ENCODE data around the gene CMTM1. TPM values are rescaled to one million over a fixed set of nuclear protein-coding genes. Genes with fewer than 3 reads are reported as not detected.

CMTM1 gene
- total RNA-seq, 1 experiment from 2014 or later: 2.6 TPM

DNA sequence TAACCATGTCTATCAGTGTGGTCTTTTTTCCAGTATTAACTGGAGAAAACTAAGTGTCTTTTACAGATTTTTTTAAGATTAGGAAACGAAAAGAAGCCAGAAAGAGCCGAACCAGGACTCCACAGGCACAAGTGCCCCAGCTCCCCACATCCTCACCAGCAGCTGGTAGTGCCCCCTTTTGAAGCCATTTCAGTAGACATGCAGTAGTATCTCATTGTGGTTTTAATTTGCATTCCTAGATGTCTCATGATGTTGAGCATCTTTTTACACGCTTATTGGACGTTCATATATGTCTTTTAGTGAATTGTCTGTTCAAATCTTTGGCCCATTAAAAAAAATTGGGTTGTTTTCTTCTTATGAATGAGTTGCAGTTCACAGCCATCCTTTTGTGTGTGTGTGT lies 33.5 kb downstream of the CMTM1 start:
- TF ChIP-seq, protein P1, sequence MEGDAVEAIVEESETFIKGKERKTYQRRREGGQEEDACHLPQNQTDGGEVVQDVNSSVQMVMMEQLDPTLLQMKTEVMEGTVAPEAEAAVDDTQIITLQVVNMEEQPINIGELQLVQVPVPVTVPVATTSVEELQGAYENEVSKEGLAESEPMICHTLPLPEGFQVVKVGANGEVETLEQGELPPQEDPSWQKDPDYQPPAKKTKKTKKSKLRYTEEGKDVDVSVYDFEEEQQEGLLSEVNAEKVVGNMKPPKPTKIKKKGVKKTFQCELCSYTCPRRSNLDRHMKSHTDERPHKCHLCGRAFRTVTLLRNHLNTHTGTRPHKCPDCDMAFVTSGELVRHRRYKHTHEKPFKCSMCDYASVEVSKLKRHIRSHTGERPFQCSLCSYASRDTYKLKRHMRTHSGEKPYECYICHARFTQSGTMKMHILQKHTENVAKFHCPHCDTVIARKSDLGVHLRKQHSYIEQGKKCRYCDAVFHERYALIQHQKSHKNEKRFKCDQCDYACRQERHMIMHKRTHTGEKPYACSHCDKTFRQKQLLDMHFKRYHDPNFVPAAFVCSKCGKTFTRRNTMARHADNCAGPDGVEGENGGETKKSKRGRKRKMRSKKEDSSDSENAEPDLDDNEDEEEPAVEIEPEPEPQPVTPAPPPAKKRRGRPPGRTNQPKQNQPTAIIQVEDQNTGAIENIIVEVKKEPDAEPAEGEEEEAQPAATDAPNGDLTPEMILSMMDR (conservative IDR thresholded peaks at IDR 0.05): no peak
- H3K36me3 Mint-ChIP-seq (ENCODE audit: insufficient read depth in 1 of 3, low read depth in 3 of 3): no peaks in the 10 kb centered on the region

More for the DNA sequence above, 33.5 kb downstream of the CMTM1 start:
- Histone ChIP-seq H2BK15ac (ENCODE audit: low read depth, low read length) (no peak overlapping the region), H3K4me2 (ENCODE audit: insufficient read depth, insufficient read length, low read length) (no peak overlapping the region), H2BK120ac (ENCODE audit: low read depth, low read length, poor library complexity, severe bottlenecking) (no peak overlapping the region), H3K23me2 (ENCODE audit: insufficient read length, low read depth, low read length, poor library complexity, severe bottlenecking) (peaks cover 7% of the 10 kb centered on the region), H2BK12ac (ENCODE audit: insufficient read length, low read depth, low read length) (no peak overlapping the region), H3T11ph (ENCODE audit: low read length) (no peak overlapping the region), H2AK5ac (ENCODE audit: insufficient read length, low read length) (no peak overlapping the region), H4K91ac (ENCODE audit: insufficient read length, low read depth, low read length) (no peak overlapping the region), H3K14ac (ENCODE audit: insufficient read depth, low read length) (no peak overlapping the region), H3K4me1 (ENCODE audit: insufficient read depth, low read length) (no peaks in the 10 kb centered on the region), H4K8ac (replicated peaks; ENCODE audit: insufficient read length, low read depth, low read length) (no peak overlapping the region), H2BK20ac (ENCODE audit: low read depth, low read length, poor library complexity, severe bottlenecking) (no peak overlapping the region), H3K27me3 (ENCODE audit: insufficient read depth, low read length) (no peaks in the 10 kb centered on the region), H3K18ac (ENCODE audit: insufficient read length, low read depth, low read length) (no peak overlapping the region), H3K9ac (ENCODE audit: extremely low read depth, insufficient read length, low read length) (no peak overlapping the region), H3K9me3 (ENCODE audit: control insufficient read depth, low read depth, low read length) (no peaks in the 10 kb centered on the region), H3K79me1 (ENCODE audit: insufficient read depth, low read depth, low read length, poor library complexity, severe bottlenecking) (no peaks in the 10 kb centered on the region), H4K20me1 (ENCODE audit: control insufficient read depth, insufficient read depth, insufficient read length) (no peaks in the 10 kb centered on the region), H2BK5ac (ENCODE audit: insufficient read length, low read length) (no peak overlapping the region), H4K5ac (ENCODE audit: insufficient read length, low read depth, low read length) (no peak overlapping the region), H3K23ac (ENCODE audit: insufficient read length, low read depth, low read length) (no peak overlapping the region), H3K27ac (ENCODE audit: insufficient read length, low read depth, low read length) (no peak overlapping the region), H3K56ac (ENCODE audit: insufficient read length, low read depth, low read length) (no peak overlapping the region), H2AFZ (ENCODE audit: low read length) (no peak overlapping the region), H3K79me2 (ENCODE audit: insufficient read depth, low read length) (no peaks in the 10 kb centered on the region), H3K4ac (ENCODE audit: low read depth, low read length) (no peak overlapping the region)
- peaks cover 6 to 9% of the 10 kb centered on the region in 2 experiments for H3K4me1 Mint-ChIP-seq
- no peak overlapping the region for H3K4me3 Mint-ChIP-seq
- no peaks in the 10 kb centered on the region for H3K9me3 Mint-ChIP-seq
- H3K27me3 Mint-ChIP-seq (ENCODE audit: low read depth): peaks cover 7% of the 10 kb centered on the region
- WGBS (ENCODE audit: extremely low coverage, insufficient read length, low lambda C conversion rate): no CpG with 5 or more reads among the region's 4 CpGs
- H3K27ac Mint-ChIP-seq: no peak overlapping the region
- DNase-seq: no peak

Data from H9 (cell line).